Sigmoid colon (tissue), 4 donors: ENCODE data around the gene FHL2.
A peak's percentile ranks its signal among the peaks of the same experiment; 100 is the strongest.

ENCODE experiments used
- POLR2A ChIP-seq, 2 donors: fragments of 450-650 bp; IDR thresholded peaks; one replicate each; pipeline ENCODE4 v1.6.1; 2016; ENCODE audit warnings: antibody characterized with exemption in 2 of 2, mild to moderate bottlenecking in 2 of 2, moderate library complexity in 2 of 2
- POLR2AphosphoS5 ChIP-seq, 4 donors: sonication (generic); formaldehyde crosslinking; IDR thresholded peaks; one replicate each; pipeline ENCODE4 v1.6.1; 2017; ENCODE audit warnings: antibody characterized with exemption in 4 of 4
- TF ChIP-seq, protein P1 (sequence below), 4 experiments: fragments of 450-650 bp in 3 of 4; fragments of 200-600 bp in 1 of 4; IDR thresholded peaks; one replicate each; pipeline ENCODE4 v1.5.1; 2016 to 2019; ENCODE audit warnings: antibody characterized with exemption in 4 of 4, mild to moderate bottlenecking in 3 of 4, moderate library complexity in 2 of 4

DNA sequence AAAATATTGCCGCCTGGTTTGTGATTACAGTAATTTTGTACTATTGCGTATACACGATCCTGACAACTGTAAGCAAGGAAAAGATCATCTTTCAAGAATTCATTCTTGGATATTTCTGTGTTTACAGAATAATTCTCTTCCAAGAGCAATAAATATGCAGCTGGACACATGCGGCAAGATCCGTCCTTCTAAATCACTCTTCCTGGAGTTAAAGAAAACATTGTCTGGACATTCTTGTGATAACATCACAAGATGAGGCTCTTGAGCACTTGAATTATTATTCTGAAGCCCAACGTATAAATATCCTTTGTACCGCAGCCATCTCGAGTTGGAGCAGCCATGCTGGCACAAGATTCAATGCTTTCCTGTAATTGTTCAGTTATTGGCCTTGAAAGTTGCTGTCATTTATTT lies 9.9 kb downstream of the FHL2 start:
- TF ChIP-seq, protein P1, sequence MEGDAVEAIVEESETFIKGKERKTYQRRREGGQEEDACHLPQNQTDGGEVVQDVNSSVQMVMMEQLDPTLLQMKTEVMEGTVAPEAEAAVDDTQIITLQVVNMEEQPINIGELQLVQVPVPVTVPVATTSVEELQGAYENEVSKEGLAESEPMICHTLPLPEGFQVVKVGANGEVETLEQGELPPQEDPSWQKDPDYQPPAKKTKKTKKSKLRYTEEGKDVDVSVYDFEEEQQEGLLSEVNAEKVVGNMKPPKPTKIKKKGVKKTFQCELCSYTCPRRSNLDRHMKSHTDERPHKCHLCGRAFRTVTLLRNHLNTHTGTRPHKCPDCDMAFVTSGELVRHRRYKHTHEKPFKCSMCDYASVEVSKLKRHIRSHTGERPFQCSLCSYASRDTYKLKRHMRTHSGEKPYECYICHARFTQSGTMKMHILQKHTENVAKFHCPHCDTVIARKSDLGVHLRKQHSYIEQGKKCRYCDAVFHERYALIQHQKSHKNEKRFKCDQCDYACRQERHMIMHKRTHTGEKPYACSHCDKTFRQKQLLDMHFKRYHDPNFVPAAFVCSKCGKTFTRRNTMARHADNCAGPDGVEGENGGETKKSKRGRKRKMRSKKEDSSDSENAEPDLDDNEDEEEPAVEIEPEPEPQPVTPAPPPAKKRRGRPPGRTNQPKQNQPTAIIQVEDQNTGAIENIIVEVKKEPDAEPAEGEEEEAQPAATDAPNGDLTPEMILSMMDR (IDR thresholded peaks at IDR 0.05) = no peak
- TF ChIP-seq POLR2A (IDR thresholded peaks at IDR 0.05) = no peak
- TF ChIP-seq POLR2AphosphoS5 (IDR thresholded peaks at IDR 0.05) = peak; percentile 66 to 80 (median 73)
